DMS 273 treated with DMSO at 0.1 percent for 48 hours (cell line): ENCODE data around the gene EVI5.
"Not testable (repeated sequence)": the region's sequence is repeated elsewhere in the genome, so short reads cannot be mapped to it uniquely, and the experiment has no call there.

Experiments used
- DNase-seq: peaks from one replicate; lab custom pipeline; 2025; lab: John Stamatoyannopoulos, UW

The EVI5 gene

DNA sequence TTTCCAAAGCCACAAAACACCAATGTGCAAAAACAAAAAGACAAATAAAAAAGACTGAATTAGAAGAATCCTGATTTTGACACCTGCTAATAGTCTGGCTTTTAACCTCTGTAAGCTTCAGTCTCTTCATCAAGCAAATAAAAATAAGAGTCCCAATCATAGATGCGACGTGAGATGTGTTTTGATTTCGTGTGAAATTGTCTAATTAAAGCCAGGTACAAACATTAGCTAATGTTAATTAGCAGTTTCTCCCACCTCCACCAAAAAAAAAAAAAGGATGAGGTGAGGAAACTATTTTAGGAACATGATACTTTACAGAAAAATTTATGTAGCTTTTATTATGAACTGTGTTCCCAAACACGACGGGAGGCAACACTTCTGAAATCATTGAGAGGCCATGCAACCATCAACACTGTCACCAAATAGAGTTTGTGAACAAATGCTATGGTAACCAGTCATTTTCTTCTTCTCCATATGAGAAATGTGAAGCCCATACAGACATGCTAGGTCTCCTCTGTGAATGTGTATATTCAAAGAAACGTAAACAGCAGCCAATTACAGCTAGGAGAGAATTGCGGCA lies 6.7 kb upstream of the EVI5 start:
- DNase-seq = no peak

DNA sequence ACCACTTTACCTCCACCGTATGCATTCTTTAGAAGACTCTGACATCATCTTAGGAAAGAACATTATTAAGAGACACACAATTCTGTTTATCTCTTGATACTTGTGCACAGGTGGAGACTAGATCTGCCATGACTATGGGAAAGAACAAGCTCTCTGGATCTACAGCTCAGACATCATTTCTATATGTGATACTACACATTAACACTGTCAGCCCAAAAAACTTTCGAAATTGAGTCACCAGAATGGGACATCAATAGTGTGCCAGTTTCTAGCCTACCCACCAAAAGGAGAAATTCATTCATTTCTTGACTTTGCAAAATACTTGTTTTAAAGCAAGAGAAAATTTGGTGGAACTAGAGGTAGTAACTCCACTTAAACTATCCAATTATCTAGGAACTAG lies 6.0 kb upstream of the EVI5 start:
- no peak for DNase-seq

DNA sequence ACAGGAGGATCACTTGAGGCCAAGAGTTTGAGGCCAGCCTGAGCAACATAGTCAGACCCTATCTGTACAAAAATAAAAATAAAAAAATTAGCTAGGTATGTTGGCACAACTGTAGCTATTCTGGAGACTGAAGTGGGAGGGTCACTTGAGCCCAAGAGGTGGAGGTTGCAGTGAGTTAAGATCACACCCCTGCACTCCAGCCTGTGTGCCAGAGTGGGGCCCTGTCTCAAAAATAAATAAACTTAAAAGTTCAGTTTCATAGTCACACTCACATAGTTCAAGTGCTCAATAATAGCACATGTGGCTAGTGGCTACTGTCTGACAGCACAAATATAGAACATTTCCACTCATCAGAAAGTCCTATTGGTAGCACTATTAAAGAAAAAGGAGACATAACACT lies 5.2 kb upstream of the EVI5 start:
- DNase-seq = no peak

DNA sequence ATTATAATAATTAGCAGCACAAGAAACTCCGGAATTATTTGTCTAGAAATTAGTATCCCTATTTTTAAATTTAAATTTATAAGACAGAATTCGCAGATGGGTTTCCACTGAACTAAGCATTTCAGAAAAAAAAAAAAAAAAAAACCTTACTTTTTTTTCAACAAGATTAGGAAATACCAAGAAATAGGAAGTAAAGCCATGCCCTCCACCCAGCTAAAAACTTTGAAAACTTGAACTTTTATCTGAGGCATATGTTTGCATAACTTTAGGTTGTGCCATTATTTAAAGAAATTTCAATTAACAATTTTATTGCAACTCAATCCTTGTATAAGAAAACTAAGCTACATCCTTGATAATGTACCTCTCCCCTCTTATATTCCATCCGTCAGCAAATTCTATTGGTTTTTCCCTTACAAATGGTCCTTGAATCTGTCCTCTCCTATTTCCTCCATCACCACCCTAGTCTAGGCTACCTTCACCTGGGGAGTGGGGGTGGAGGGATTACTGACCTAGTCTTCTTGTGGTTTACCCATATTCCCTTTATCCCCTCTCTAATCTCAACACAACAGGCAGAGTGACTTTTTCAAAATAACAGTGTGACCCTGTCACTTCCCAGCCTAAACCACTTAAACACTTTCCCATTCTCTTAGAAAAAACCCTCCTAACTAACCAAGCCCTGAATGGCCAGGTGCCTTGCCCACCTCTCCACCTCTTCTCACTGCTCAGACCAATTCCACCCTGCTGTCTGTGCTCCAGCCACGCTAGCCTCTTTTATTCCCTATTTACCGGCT lies 1.4 kb upstream of the EVI5 start:
- no peak for DNase-seq

DNA sequence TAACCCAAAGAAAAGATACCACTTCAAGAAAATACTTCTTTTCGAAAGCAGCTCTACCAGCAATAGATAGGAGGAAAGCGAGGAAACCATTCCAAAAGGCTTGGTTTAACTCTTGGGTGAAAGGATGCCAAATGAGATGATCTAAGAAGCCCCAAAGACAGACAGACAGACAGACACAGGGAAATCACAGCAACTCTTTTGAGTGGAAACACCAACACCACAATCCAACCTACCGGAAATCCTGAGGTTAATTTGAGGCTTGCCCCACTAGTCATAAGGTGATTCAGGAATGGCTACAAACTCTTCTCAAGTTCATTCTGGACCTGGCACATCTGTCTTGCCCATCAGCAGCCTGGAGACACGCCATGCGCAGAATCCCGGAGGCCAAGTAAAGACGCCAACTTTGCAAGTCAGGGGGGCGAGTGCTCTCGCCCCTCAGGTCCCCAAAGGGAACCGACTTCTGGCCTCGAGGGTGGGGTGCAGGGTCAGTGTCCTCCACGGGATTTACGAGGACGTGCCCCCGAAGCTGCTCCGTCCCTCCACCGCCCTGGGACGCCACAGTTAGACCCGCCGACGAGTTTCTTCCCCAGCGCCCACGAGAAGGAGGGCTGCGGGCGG lies 778 bp downstream of the EVI5 start:
- no peak for DNase-seq

DNA sequence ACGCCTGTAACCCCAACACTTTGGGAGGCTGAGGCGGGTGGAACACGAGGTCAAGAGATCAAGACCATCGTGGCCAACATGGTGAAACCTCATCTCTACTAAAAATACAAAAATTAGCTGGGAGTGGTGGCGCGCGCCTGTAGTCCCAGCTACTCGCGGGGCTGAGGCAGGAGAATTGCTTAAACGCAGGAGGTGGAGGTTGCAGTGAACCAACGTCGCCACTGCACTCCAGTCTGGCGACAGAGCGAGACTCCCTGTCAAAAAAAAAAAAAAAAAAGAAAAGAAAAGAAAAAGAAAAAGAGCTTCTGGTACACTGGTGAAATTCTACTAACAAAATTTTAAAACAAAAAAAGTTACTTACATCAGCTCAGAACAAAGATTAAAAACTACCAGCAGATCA lies 1.4 kb downstream of the EVI5 start:
- DNase-seq = not testable (repeated sequence)

DNA sequence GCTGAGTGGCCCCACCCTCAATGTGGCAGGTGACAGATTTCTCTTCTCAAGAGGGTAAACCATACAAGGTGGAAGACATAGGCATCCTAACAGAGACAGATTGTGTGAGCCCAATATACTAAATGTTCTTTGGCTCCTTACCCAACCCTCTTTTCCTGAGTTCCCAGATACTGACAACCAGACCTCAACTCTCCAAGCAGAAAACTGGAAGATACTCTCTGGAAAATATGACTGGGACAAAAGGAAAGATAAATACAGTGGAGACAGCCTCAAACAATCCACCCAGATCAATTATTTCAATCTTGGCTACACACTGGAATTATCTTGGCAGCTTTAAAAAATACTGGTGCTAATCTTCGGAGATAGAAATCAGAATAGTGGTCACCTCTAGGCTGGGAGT lies 6.5 kb downstream of the EVI5 start:
- no peak for DNase-seq

DNA sequence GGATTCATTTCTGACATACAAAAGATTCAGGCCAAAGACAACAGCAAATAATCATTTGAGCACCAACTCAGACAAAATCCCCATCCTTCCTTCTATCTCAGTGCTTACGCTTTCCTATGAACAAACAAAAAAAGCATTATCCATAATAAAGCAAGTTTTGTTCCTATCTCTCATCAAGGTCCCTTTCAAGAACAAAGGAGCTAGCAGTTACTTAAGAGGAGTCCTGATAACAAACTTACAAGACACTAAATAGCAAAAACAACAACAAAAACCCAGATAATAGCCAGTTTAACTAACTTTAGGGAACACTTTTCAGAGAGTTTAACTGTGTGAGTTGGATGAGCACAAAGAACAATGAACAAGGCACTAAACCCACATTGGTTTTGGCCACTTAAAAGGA lies 10.5 kb downstream of the EVI5 start:
- no peak for DNase-seq

DNA sequence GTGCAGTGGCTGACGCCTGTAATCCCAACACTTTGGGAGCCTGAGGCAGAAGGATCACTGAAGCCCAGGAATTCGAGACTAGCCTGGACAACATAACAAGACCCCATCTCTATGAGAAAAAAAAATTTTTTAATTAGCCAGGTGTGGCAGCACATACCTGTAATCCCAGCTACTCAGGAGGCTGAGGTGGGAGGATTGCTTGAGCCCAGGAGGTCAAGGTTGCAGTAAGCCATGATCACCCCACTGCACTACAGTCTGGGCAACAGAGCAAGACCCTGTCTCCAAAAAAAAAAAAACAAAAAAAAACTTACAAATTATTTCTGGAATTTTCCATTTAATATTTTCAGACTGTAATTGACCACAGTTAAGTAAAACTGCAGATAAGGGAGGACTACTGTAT lies 11.2 kb downstream of the EVI5 start:
- DNase-seq = not testable (repeated sequence)

DNA sequence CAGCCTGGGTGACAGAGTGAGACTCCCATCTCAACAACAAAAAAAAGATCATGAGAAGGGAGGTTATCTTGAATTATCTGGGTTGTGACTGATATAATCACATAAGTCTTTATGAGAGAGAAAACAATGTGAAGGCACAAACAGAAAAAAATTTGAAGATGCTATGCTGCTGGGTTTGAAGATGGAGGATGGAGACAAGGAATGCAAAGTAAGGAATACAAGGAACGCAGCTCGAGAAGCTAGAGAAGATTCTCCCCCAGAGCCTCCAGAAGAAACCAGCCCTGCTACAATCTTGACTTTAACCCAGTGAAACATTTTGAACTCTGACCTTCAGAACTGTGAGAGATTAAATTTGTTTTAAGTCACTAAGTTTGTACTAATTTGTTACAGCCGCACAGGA lies 15.1 kb downstream of the EVI5 start:
- DNase-seq = no peak

DNA sequence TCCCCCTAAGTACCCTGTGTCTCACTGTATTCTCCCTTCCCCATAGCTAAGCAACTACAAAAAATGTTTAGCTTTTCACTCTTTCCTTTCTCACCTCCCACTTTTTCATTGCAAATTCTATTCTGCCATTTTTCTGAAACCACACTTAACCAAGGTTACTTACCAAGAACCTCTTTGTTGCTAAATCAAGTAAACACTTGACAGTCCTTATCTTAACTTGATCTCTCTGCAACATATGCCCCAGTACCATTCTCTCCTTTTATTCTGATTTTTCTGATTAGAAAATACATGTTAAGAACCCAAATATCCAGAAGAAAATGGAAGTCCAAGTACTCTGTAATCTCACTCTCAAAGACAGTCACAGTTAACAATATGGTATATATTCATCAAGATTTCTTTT lies 16.0 kb downstream of the EVI5 start:
- DNase-seq = no peak

DNA sequence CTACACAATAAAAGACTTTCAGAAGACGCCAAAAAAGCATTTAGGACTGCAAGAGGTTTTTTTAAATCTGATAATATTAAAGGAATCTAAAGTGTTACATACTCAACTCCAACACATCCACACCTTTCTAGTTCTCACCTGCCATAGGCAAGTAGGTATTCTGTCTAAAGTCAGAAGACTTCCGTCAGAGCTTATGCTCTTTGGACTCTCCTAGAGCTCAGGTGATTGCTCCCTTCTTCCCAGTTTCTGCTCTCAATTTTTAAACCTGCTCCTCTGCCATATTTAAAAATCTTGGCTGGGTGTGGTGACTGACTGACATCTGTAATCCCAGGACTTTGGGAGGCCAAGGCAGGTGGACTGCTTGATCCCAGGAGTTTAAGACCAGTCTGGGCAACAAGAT lies 16.6 kb downstream of the EVI5 start:
- no peak for DNase-seq

DNA sequence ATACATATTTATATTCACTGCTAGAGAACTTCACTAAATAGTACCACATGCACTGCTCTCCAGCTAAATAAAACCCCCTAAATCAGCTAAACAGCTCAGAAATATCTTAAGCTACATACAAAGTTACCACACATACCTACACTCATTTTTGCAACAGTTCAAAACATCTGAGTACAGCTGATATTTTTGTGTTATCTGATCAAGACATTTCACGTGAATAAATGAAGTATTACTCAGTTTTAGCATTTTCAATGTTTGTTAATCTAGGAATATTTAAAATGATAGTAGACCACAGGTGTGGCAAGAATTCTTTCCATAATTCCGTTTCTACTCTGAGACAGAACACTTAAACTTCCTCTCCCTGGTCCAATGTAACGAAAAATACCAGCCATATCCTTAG lies 20.8 kb downstream of the EVI5 start:
- DNase-seq = no peak

DNA sequence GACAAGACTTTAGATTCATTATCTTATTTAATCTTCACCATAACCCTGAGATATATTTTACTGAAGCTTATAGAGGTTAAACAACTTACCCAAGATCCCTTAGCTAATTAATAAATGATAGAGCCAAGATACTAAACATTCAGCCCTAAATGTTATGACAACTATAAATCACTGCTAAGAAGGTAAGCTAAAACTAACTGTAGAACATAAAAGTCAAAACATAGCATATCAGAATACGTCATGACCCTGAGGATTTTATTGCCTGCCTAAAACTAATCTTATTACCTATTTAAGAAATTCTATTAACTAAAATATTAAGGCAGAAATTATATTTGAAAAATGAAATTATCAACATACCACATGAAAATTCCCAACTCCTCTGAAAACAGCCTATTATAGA lies 22.6 kb downstream of the EVI5 start:
- DNase-seq = no peak

DNA sequence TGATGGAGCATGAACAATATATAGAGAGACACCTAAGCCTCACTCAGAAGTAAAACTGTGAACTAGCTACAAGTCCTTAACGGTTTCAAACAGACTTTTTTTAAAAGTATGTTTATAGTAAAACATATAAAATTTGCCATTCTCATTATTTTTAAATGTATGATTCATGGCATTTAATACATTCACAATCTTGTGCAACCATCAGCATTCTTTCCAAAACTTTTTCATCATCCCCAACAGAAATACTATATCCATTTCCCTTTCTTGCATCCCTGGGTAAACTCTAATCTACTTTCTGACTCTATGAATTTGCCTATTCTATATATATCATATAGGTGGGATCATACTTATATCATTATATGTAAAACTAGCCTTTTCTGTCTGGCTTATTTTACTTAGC lies 25.5 kb downstream of the EVI5 start:
- no peak for DNase-seq

DNA sequence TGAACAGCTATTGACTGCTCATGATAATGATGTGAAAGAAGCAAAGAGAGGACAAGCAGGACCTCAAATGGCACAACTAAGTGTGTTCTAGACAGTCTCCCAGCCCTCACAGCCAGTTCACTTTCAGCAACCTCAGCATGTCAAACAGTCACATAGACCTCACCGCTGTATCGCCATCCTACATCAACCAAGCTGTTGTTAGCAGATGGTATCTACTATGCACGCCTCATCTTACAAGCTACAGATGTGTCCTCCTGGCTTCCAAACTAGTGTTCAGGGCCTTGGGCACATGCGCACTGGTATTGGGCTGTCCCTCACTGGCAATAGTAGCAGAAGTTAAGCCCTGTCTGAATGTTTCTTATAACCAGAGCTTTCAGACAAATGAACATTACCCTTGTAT lies 28.4 kb downstream of the EVI5 start:
- DNase-seq = peak; percentile 96

DNA sequence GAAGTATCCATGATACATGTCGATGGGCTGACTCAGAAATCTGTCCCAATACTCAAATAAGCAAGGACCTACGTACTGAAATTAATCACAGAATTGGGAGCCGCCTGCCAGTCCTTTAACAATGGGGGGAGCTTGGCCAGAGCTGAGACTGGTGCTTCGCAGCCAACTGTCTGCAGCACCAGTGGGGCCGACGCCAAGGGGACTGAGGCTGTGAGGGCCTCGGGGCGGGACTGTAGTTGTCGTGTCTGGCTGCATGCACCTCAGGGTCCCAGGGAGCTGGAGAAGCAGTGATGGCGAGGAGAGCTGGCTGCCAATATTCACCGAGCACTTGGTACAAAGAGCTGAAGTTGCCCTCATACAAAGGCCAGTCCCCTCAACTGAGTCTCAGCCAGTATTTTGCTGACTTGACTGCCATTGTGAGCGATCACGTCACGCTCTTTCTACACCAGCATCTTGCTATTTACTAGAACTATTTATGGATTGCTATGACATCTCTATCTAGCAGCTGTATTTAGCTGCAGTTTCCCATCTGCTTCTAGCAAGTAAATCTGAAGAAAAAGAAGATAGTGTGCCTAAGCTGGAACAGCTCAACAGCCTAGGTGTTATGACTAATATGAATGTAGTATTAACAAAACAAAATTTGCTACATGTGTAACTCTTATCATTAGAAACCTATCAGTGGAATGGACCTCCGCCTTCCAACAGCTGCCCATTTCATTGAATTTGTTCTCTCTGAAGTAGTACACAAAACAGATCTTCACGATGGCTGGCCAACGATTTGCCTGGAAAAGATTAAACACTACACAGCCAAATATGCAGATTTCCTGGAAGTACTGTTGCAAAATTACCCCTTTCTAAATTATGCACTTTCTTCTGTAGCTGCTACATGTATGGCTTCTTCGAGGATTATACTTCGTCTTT lies 29.1 kb downstream of the EVI5 start:
- DNase-seq = no peak

DNA sequence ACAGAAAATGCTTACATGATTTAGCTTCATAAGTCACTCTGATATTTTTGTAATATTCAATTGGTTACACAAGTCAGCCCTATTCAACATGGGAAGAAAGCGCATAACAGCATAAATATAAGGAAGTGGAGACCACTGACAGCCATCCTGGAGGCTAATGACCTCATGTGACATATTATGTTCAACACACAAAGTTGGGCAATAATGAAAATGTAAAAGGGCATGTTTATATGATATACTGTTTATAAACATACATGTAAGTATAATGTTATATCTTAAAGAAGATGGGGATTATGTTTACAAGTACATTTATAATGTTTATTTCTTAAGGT lies 30.2 kb downstream of the EVI5 start:
- no peak for DNase-seq

DNA sequence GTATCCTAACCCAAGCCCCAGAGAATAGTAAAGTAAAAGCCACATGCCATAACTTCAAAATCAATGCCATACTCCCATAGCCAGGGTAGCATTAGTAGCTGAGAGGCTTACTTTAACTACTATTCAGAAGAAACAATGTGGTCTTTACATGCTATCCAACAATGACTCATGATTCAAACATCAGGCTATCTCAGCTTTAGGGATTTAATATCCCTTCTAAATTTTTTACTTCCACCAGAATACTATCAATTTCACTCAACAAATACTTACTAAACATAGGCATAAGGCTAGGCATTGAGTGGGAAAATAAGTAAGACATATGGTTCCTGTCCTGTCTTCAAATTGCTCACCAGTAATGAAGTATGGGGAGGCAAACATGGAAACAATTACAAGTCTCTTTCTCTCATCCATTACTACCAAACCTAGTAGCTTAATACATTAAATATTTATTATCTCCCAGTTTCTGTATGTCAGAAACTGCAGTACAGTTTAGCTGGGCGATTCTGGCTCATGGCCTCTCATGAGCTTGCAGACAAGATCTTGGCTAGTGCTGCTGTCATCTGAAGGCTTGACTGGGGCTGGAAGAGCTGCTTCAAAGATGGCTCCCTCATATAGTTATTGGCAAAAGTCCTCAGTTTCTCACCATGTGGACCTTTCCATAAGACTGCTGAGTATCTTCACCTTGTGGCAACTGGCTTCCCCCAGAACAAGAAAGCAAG lies 30.7 kb downstream of the EVI5 start:
- no peak for DNase-seq

DNA sequence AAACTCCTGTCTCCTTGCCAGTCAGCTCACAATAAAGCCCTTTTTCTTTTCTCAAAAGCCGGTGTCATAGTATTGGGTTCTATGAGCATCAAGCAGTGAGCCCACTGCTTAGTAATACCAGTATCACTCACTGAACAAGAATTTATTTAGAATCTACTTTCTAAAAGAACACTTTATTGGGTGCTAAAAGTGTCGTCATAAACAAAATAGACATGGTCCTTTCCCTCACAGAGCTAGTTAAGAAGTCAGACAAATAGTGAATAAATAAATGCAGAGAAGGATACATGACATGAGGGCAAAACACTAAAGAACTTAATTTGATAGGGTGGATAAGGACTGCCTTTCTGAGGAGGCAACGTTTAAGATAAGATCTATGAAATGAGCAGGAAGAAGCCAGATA lies 32.2 kb downstream of the EVI5 start:
- no peak for DNase-seq

DNA sequence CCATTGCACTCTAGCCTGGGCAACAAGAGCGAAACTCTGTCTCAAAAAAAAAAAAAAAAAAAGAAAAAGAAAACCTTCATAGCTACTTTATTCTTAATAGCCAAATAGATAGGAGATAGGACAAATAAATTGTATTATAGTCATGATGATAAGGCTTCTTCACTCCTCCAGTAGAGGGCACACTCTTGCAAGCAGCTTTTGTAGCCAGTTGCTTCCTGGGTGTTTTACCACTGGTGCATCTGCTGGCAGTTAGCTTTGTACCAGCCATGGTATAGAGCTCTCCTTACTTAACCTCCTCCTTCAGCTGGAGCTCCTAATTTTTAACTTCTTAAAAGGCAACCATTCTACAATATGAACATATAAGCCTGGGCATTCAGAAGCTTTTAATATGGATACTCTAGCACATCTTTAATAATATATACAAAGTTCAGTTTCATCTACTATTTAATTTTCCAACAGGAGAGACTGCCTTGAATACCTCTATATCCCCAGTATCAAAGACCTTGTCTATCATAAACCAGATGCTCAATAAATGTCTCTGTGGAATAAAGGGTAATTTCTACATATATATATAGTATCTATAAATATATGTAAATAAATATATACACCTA lies 35.8 kb downstream of the EVI5 start:
- peak; percentile 56 for DNase-seq

DNA sequence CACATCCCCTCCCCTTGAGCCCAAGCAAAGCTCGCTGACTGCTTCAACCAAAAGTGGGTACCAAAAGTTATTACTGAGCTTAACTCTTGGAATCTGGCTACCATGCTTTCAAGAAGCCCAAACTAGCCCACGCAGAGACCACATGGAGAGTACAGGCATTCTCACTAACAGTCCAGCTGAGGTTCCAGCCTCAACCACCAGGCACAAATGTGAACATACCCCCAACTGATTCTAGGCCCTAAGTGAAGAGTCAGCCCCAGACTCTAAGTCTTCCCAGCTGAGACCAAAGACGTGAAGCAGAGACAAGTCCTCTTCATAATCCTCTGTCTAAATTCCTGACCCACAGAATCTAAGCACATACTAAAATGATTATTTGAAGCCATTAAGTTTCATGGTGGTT lies 36.8 kb downstream of the EVI5 start:
- no peak for DNase-seq
